ENCODE data around the gene PRKCA. TPM values are rescaled to one million over a fixed set of nuclear protein-coding genes. Genes with fewer than 3 reads are reported as not detected.
"Not testable (repeated sequence)": the region's sequence is repeated elsewhere in the genome, so short reads cannot be mapped to it uniquely, and the experiment has no call there.

Gene PRKCA
- total RNA-seq, 1 donor from 2014 or later = 29.0 TPM

GRCh38 chr17:66476014-66476413, 173.6 kb downstream of the PRKCA start:
- no peaks in the 10 kb centered on the region for H3K9me3 ChIP-seq
- no peak overlapping the region for H3K27ac ChIP-seq
- no peaks in the 10 kb centered on the region for H3K36me3 ChIP-seq
- no peaks in the 10 kb centered on the region for H3K27me3 ChIP-seq (ENCODE audit: low read depth)
- intact Hi-C loops (cut with DNase I) = no loop called here
- DNase-seq = no peak
- no peak overlapping the region for H3K4me3 ChIP-seq
- H3K4me1 ChIP-seq = peaks cover 3% of the 10 kb centered on the region
- TF ChIP-seq CTCF (IDR thresholded peaks at IDR 0.05) = no peak
- ATAC-seq = no peak

GRCh38 chr17:66477615-66478283, 175.3 kb downstream of the PRKCA start:
- H3K36me3 ChIP-seq = no peaks in the 10 kb centered on the region
- H3K4me3 ChIP-seq = no peak overlapping the region

GRCh38 chr17:66479230-66479889, 176.9 kb downstream of the PRKCA start:
- H3K27me3 ChIP-seq (ENCODE audit: low read depth); H3K27ac ChIP-seq; H3K4me3 ChIP-seq; H3K9me3 ChIP-seq; H3K36me3 ChIP-seq; ATAC-seq; H3K4me1 ChIP-seq; intact Hi-C loops (cut with DNase I); DNase-seq: not testable (repeated sequence)

More at GRCh38 chr17:66477615-66478283, 175.3 kb downstream of the PRKCA start:
- Histone ChIP-seq H3K4me1 (no peaks in the 10 kb centered on the region), H3K27me3 (ENCODE audit: low read depth) (no peaks in the 10 kb centered on the region), H3K9me3 (no peaks in the 10 kb centered on the region), H3K27ac (no peak overlapping the region)
- DNase-seq = no peak
- ATAC-seq = peak; percentile 79 to 84
- intact Hi-C loops (cut with DNase I) = no loop called here
- no peak for TF ChIP-seq CTCF (IDR thresholded peaks at IDR 0.05)

- no peaks in the 10 kb centered on the region for H3K27me3 ChIP-seq (ENCODE audit: low read depth)
- no peaks in the 10 kb centered on the region for H3K4me1 ChIP-seq
- H3K9me3 ChIP-seq = no peaks in the 10 kb centered on the region
- H3K4me3 ChIP-seq = no peak overlapping the region
- ATAC-seq (no peak), DNase-seq (no peak)
- H3K36me3 ChIP-seq = no peaks in the 10 kb centered on the region
- H3K27ac ChIP-seq = no peak overlapping the region
- intact Hi-C loops (cut with DNase I) = no loop called here
- no peak for TF ChIP-seq CTCF (IDR thresholded peaks at IDR 0.05)
Observed at GRCh38 chr17:66480243-66480642, 177.8 kb downstream of the PRKCA start.

- DNase-seq = no peak
- Histone ChIP-seq H3K27me3 (ENCODE audit: low read depth) (no peaks in the 10 kb centered on the region), H3K4me1 (no peaks in the 10 kb centered on the region), H3K4me3 (no peak overlapping the region), H3K36me3 (no peaks in the 10 kb centered on the region), H3K27ac (no peak overlapping the region), H3K9me3 (no peaks in the 10 kb centered on the region)
- intact Hi-C loops (cut with DNase I) = no loop called here
- no peak for ATAC-seq
- no peak for TF ChIP-seq CTCF (IDR thresholded peaks at IDR 0.05)
Observed at GRCh38 chr17:66480802-66481201, 178.4 kb downstream of the PRKCA start.

- Histone ChIP-seq H3K9me3 (no peaks in the 10 kb centered on the region), H3K36me3 (no peaks in the 10 kb centered on the region), H3K4me3 (no peak overlapping the region), H3K27me3 (ENCODE audit: low read depth) (no peaks in the 10 kb centered on the region), H3K27ac (no peak overlapping the region), H3K4me1 (no peaks in the 10 kb centered on the region)
- ATAC-seq (peak in 1 of 2 donors; percentile 35), DNase-seq (no peak)
- intact Hi-C loops (cut with DNase I) = no loop called here
- TF ChIP-seq CTCF (IDR thresholded peaks at IDR 0.05) = no peak
Observed at GRCh38 chr17:66481271-66481670, 178.9 kb downstream of the PRKCA start.
